HepG2 (cell line): ENCODE data around the gene SYNPO.

Experiments used
- NONO ChIP-seq, 2 experiments: fragments of 450-650 bp in 1 of 2; sonication (generic) in 1 of 2; formaldehyde crosslinking in 1 of 2; IDR thresholded peaks in 1 of 2; conservative IDR thresholded peaks in 1 of 2; 2 replicates each; pipeline versions ENCODE4 v1.6.1 to v1.8.0; 2017 to 2022; ENCODE audit warnings: mild to moderate bottlenecking in 1 of 2, missing genetic modification reagents in 1 of 2, moderate library complexity in 1 of 2
- TEAD2 ChIP-seq: sonication (generic); formaldehyde crosslinking; IDR thresholded peaks from 2 replicates; pipeline ENCODE4 v1.9.0; 2021; ENCODE audit warnings: missing genetic modification reagents

DNA sequence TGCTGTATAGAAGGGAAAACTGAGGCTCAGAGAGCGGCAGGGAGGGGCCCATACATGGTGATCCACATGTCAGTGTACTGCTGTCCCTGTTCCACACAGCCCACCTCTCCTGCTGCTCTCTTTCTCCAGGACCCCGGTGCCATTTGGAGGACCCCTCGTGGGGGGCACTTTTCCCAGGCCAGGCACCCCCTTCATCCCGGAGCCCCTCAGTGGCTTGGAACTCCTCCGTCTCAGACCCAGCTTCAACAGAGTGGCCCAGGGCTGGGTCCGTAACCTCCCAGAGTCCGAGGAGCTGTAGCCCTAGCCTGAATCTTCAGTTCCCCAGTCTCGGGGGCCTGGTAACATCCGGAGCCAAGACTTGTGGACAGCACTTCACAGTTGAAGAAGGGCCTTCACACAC lies 36.1 kb downstream of the SYNPO start:
- TF ChIP-seq NONO (IDR thresholded peaks at IDR 0.05) = no peak
- TF ChIP-seq NONO (CRISPR knock-in tag; conservative IDR thresholded peaks at IDR 0.05) = no peak
- no peak for TF ChIP-seq TEAD2 (CRISPR knock-in tag)
